Bone marrow (tissue), 2 donors: Measurements from ENCODE around the gene GSTT2.
"Not testable (repeated sequence)": the region's sequence is repeated elsewhere in the genome, so short reads cannot be mapped to it uniquely, and the experiment has no call there.

Source experiments
- DNase-seq, 2 donors: peaks; one replicate each; lab custom pipeline; 2025; lab: John Stamatoyannopoulos, UW

The GSTT2 gene

DNA sequence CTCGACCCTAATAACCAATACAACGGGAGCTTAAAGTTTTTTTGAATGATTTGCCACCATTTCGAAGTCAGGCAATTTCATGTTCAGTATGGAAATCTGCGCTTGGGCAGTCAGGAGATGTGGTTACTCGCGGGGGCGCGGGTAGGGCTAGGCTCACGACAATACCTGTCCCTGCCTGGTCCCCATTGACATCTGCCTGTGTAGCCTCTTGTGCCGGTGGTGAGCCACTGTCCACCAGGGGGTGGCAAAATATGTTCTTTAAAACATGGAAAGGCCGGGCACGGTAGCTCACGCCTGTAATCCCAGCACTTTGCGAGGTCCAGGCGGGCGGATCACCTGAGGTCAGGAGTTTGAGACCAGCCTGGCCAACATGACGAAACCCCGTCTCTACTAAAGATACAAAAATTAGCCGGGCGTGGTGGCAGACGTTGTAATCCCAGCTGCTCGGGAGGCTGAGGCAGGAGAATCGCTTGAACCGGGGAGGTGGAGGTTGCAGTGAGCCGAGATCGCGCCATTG lies 5.0 kb upstream of the GSTT2 start:
- DNase-seq: not testable (repeated sequence)

DNA sequence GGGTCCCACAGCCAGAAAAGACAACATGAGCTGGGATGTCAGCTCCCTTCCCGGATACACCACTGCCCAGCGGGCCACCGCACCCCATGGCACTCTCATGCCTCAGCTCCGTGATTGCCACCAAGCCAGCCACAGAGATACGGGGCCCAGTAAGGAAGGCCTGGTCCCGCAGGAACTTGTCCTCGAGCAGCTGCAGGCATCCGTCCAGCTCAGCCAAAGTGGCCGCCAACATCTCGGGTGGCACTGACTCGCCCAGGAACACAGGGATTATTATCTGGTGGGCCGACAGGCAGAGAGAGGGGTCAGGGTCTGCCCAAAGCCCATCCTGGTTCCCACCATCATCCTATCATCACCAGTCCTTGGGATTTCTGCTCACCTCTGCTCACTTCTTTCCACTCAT lies 2.6 kb upstream of the GSTT2 start:
- not testable (repeated sequence) for DNase-seq

DNA sequence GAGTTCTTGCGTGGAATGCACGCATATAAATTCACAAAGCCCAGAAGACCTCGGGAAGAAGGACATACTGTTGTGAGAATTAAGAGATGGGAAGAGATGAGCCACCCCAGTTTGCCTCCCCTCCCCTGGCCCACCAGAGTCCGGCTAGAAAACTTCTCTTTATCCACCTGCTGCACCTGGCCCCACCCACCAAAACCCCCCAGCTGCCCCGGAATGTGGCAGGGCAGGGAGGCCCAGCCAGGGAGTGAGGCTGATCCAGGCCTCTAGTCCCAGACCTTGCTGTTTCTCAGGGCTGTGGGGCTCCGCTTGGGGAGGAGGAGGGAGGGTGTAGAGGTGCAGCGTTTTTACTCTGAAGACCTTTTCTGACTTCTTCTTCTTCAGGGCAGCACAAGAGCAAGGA lies 633 bp downstream of the GSTT2 start:
- not testable (repeated sequence) for DNase-seq

DNA sequence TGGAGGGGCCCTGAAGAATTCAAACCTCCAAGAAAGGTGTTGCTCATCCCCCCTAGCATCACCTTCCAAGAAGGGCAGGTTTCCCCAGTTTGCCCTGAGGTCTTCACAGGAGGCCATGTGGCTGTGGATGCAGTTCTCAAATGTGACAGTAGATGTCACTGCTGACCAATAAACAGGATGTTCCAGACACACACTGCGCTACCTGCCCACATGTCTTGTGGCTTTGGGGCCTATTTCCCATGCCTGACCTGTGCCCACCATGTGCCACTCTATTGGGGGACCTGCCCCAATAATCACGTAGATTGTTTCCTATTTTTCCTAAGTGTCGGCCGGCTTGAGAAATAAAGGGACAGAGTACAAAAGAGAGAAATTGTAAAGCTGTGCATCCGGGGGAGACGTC lies 4.5 kb downstream of the GSTT2 start:
- DNase-seq: peak in 1 of 2 donors; percentile 9

DNA sequence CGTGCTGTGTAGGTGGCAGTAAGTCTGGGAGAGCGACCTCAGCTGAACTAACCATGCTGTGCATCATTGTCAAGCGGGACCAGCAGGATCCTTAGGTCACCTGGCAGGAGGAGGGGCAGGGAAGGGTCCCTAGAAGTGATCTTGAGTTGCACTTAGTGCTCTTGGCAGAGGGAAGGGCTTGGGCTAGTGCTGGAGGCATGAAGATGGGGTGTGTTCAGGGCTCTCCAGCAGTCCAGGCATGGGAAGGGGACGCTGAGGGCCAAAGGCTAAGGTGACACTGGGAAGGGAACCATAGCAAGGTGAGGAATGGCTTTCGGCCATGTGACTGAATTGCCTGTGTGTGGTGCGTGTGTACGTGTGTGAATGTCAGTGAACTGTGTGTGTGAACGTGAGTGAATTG lies 6.2 kb downstream of the GSTT2 start:
- DNase-seq: not testable (repeated sequence)

DNA sequence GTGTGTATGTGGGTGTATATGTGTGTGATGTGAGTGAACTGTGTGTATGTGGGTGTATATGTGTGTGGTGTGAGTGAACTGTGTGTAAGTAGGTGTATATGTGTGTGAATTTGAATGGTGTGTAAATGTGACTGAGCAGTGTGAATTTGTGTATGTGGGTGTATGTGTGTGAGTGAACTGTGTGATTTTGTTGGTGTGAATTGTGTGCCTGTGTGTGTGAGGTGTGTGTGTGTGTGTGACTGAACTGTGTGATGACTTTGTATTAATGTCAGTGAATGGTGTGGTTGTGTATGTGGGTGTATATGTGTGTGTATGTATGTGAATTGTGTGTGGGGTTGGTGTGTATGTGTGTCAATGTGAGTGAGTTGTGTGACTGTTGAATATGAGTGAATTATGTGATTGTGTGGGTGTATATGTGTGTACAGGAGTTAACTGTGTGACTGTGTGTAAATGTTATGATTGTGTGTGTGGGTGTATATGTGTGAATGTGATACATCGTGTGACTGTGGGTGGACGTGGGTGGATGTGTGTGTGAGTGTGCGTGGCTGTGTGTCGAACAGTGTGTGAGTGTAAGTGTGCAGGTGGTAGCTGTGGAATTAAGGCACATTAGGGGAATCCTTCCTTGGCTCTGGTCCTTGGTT lies 6.7 kb downstream of the GSTT2 start:
- not testable (repeated sequence) for DNase-seq

DNA sequence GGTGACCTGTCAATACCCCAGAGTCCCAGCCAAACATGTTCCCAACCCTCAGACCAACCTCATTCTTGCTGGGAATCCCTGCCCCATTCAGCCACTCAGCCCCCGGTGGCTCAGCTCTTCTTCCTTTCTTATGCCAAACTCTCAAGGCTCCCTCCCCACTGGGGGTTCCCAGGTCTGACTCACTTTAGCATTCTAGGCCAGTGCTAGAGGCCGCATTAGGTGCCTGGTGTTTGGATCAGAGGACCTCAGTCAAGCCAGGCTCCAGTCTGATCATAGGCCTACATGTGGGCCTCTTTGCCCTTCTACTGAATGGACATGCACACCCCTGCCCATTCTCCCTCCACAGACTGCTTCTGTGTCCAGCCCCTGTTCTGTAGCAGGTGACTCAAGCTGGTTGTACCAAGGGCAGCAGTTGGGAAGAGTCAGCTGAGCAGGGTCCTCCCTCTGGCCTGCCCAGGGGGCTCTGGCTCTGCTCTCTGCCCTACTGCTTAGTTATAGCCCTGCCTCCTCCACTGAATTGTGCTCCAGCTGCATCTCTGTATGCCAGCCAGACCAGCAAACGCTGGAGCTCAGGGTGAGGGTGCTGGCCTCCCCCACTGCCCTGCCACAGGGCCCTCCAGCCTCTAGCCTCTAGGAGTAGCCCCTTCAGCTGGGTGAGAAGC lies 9.8 kb downstream of the GSTT2 start:
- DNase-seq: not testable (repeated sequence)

DNA sequence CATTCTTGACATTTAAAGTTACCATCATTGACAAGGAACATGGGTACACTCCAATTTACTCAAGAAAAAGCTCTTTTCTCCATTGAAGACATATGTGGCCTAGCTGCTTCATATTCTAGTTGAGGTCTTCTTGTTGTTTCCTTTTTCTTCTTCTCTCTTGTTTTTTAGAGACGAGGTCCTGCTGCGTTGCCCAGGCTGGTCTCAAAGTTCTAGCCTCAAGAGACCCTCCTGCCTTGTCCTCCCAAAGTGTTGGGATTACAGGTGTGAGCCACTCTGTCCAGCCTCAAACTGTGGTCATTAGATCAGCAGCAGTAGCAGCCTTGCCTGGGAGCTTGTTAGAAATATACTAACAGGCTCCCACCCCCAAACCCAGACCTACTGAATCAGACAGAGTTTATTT lies 13.1 kb downstream of the GSTT2 start:
- not testable (repeated sequence) for DNase-seq

DNA sequence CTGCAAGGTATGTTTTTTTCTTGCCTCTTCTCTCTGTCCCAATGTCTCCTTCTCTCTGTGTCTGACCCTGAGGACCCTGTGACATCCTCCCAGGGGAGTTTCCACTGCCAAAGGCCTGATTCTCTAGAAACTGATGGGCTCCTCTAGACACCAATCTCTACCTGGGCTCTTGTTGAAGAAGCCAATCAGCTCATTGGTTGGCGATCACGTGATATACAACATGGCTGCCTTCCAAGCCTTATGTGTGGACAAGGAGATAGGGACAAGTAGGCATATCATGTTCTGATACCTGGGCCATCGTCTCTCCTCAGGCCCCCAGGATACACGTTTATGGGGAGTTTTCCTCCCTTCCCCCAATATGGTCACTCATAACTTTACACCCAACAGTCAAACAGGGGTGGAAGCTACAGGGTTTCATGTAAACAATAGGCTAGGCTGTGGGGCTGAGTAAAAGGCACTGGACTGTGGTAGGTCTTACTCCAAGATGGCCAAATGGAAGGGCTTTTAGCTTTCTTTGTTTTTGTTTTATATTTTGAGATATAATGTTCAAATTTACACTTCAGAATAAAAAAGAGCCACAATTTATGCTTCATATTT lies 13.7 kb downstream of the GSTT2 start:
- not testable (repeated sequence) for DNase-seq

DNA sequence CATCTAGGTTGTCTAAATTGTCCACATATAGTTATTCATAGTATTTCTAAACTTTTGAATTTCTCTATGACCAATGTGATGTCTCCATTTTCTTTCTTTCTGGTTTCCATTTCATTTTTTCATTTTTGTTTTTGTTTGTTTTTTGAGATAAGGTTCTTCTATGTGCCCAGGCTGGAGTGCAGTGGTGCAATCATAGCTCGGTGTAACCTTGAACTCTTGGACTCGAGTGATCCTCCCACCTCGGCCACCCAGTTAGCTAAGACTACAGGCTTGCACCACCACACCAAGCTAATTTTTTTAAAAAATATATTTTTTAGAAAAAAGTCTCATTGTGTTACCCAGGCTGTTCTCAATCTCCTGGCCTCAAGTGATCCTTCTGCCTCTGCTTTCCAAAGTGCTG lies 17.2 kb downstream of the GSTT2 start:
- no peak for DNase-seq

DNA sequence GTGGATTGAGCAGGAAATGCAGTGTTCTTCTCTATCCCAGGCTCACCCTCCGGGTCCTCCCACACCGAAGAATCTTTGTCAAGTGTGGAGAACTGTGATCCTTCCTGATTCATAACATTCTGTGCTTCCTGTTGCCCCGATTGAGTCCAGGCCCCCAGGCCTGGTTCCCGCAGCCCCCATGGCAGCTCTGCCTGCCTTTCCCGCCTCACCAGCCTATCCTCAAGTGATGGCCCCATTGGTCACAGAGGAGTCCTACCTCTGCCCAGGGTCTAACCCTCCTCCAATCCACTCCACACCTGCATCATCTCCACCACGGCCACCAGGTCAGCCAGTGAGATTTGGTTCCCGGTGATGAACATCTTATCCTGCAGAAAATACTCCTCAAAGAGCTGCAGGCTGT lies 19.8 kb downstream of the GSTT2 start:
- DNase-seq: not testable (repeated sequence)

DNA sequence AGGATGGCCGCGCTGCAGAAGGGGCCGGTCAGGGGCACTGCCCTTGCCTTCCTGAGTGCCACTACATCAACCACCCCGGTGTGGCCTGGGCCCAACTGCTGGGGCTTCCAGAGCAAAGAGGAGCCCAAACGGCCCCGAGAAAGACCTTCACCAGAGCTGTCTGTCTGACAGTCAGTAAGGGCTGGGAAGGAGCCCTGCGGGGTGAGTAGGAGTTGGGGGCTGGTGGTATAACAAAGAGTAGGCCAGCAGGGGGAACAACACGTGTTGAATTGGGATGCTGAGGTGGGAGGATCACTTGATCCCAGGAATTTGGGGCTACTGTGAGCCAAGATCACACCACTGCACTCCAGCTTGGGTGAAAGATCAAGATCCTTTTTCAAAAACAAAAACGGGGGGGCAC lies 21.4 kb downstream of the GSTT2 start:
- DNase-seq: no peak

DNA sequence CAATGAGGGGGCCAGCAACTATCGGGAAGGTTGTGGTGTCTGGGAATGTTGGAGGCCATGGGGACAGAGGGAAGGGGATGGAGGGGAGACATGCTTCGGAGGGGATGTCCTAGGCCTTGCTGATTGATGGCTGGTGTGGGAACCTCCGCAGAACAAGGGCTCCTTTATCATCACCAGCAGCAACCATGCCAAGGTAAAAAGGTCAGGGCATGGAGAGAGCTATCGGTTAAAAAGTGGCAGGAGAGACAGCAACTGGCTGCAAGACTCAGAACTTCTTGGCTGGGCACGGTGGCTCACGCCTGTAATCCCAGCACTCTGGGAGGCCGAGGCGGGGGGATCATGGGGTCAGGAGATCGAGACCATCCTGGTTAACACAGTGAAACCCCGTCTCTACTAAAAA lies 22.3 kb downstream of the GSTT2 start:
- DNase-seq: no peak

DNA sequence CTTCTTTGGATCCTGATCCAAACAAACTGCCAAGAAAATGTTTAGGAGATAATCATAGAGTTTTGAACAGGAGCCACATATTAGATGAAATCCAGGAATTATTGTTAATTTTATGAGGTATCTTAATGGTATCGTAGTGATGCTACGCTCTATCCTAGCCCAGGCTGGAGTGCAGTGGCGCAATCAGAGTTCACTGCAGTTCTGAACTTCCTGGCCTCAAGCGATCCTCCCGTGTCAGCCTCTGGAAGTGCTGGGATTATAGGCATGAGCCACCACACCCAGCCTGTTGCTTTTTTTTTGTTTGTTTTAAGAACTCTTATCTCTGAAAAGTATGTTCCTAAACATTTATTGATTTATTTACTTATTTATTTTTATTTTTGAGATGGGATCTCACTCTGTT lies 22.9 kb downstream of the GSTT2 start:
- DNase-seq: no peak

DNA sequence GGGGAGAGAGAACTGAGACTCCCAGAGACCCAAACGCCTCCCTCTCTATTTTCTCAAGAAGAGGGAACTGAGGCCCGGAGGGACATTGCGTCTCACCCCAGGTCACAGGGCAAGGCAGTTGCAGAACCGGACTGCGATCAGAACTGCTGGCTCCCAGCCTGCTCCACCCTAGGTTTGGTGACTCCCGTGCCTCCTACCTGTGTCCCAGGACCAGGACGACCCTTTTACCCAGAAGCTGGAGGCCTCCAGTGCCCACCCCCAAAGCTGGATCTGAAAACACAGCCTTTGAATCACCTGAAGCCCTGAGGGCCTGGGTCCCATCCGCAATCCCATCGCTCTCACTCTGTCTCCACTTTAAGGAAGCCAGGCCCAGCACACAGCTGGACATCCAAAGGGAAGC lies 24.0 kb downstream of the GSTT2 start:
- DNase-seq: no peak

DNA sequence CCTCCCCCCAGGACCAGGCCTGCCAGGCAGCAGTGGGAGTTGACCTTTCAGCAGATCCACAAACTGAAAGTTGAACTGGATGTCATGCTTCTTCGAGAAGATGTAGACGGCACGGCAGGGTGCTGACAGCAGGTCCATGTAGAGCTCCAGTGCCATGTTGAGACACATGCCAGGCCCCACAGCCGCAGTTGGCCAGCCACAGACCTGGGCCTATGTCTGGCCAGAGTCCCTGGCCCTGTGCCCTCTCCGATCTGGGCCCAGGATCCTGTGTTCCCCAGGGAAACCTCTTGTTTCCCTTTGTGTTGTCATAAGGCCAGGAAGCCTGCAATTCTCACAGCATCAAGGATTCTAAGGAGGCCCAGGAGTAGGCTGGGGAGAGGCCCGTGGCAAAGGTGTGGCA lies 25.3 kb downstream of the GSTT2 start, which contains the start of gene GSTT4:
Gene GSTT4 (minus strand): TSS at position 253 of the 400 bp plus-strand sequence. CDS start 97 bp downstream, at position 156.
- DNase-seq: no peak

DNA sequence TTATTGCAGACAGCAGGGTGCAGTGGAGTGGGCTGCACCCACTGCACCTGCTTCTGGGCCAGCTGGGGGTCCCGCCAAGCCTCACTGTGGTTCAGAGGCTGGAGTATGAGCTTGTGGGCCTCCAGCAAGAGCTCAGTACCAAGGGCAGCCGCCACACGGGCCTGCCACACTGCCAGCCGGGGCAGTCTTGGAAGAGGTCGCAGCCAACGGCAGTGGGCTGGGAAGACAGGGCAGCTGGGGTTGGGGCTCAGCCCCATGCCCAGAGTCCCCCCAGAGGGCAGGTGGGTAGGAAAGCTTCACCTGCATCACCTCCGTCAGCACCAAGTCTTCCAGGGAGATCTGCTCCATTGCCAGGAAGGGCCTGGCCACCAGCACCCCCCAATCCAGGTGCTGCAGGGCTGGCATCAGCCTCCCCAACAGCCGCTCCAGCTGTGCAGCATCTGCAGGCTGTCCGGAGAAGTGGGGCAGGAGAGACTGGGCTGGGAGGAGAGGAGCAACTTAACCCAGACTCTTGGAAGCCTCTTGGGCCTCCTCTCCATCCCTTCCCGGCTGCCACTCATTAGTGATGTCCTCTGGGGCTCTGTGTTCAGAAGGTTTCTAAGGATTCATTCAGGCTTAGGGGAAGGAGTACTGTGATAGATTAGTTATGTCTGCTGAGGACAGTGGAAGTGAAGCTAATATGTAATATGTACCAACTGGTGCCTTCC lies 26.4 kb downstream of the GSTT2 start:
- no peak for DNase-seq

DNA sequence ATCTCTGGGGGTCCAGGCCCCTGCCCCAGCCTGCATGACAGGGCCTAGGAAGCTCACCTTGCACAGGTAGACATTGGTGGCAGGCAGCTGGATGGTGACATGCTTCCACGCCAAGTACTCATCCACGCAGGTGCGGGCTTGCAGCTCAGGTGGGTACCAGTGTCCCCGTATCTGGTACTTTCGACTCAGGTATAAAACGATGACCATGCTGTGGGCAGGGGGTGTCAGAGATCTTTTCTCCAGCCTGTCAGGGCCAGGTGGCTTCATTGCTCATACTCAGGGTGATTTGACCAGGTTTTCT lies 26.9 kb downstream of the GSTT2 start:
- DNase-seq: no peak

DNA sequence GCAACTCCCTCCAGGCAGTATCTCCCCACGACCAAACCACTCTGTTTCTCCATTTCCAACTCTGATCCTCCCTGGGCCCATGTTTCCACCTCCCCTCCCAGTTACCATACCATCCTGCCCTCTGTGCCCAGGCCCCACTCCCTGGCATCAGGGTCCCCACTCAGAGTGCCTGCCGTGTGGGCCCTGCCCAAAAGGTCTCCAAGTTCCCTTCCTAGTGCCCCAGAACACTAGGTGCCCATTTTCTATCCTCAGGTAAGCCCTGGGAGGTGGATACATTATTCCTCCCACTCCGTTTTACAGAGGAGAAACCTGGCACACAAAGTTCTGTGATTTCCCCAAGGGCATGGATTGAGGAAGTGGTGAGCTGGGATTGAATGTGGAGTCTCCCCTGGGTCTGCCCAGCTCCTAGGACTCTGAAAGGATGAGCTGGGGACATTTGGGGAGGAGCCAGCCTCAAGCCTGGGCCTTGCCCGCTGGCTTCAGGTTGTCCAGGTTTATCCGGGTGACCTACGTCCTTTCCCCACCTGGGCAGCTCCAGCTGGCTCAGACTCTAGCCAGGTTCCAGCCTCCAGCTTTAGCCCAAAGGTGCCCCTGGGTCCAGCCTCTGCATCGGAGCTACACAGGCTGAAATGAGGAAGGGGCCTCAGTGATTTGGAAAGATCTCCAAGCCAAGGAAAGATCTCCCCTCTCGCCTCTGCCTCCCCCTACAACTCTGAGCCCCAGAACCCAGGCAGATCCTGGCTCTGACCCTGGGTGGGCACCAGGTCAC lies 27.5 kb downstream of the GSTT2 start:
- DNase-seq: no peak

DNA sequence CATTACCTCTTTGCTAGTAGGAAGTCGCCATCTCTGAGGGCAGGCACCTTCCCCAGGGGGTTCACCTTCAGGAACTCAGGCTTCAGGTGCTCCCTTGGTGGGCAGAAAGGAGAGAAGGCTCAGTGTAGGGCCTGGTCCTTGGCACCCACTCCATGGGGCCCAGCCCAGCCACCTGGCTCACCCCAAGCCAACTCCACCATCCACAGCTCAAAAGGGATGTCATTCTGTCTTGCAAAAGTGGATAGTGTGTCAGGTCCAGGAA lies 28.0 kb downstream of the GSTT2 start:
- DNase-seq: no peak

DNA sequence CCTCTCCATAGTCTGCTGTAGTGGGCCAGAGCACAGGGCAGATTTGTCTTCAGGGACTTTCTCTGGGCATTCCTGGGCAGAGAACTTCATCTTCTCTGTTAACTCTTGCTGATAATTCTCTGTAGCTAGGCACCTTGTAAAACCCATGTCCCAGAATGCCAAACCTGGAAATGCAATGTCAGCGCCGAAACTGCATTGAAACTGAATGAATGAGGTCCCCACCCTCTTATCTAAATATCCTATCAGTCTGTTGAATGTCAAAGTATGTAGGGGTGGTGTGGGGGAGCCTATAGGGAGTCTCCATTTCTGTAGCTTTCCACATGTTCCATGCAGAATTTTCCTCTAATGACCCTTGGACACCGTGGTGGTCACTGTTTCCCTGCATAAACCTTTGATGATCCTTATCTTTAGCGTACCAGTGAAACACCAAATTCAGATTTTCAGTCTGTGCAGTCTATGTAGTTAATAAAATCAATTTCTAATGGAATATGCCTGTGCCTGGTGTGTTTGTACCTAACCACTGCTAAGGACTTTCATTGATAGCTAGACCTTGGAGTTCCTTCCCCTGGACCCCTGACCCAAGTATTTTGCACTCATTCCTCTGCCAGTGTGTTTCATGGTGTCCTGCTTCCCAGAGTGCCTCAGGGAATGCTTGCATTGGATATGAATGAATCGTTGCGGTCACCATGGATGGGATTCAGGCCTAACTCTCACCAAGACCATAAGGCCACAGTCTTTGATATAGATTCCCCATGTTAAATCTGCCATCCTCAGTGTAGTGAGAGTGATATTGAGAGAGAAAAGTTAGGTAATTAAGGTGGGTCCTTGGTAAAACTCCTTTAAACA lies 28.7 kb downstream of the GSTT2 start:
- no peak for DNase-seq
